GM23248 (cell line): ENCODE results near the gene ZDBF2. TPM values are rescaled to one million over a fixed set of nuclear protein-coding genes. Genes with fewer than 3 reads are reported as not detected.

Experiments
- DNase-seq: peaks from one replicate; pipeline ENCODE4 v3.0.0-alpha.2; 2015
- H2AFZ ChIP-seq: fragments of 200-600 bp; sonication (generic); 2 replicates; pipeline ENCODE4 v1.6.1; 2016; ENCODE audit warnings: antibody characterized with exemption
- H3F3A ChIP-seq: fragments of 200-600 bp; sonication (generic); 2 replicates; pipeline ENCODE4 v1.6.1; 2016; ENCODE audit warnings: mild to moderate bottlenecking, antibody characterized with exemption, mixed run types; ENCODE audit not compliant: insufficient read depth
- H3K27ac ChIP-seq: fragments of 200-600 bp; sonication (generic); 2 replicates; pipeline ENCODE4 v1.5.1; 2016; ENCODE audit warnings: mild to moderate bottlenecking
- H3K27me3 ChIP-seq: fragments of 200-600 bp; sonication (generic); replicated peaks from 2 replicates; pipeline ENCODE4 v1.6.1; 2016; ENCODE audit warnings: mild to moderate bottlenecking; ENCODE audit not compliant: insufficient read depth
- H3K36me3 ChIP-seq: fragments of 200-600 bp; sonication (generic); 2 replicates; pipeline ENCODE4 v1.6.1; 2016; ENCODE audit warnings: low read depth, mild to moderate bottlenecking
- H3K4me1 ChIP-seq: fragments of 200-600 bp; sonication (generic); 2 replicates; pipeline ENCODE4 v1.6.1; 2016; ENCODE audit warnings: mild to moderate bottlenecking; ENCODE audit not compliant: insufficient read depth
- H3K4me2 ChIP-seq: fragments of 200-600 bp; sonication (generic); one replicate; pipeline ENCODE4 v1.6.1; 2016; ENCODE audit warnings: mild to moderate bottlenecking; ENCODE audit not compliant: unreplicated experiment
- H3K4me3 ChIP-seq: fragments of 200-600 bp; sonication (generic); 2 replicates; pipeline ENCODE4 v1.5.1; 2016; ENCODE audit warnings: mild to moderate bottlenecking
- H3K79me2 ChIP-seq: fragments of 200-600 bp; sonication (generic); 2 replicates; pipeline ENCODE4 v1.6.1; 2016; ENCODE audit warnings: mild to moderate bottlenecking; ENCODE audit not compliant: insufficient read depth
- H3K9ac ChIP-seq: fragments of 200-600 bp; sonication (generic); 2 replicates; pipeline ENCODE4 v1.6.1; 2016; ENCODE audit warnings: mild to moderate bottlenecking
- H3K9me2 ChIP-seq: fragments of 200-600 bp; sonication (generic); 2 replicates; pipeline ENCODE4 v1.6.1; 2016; ENCODE audit warnings: mixed run types, mild to moderate bottlenecking, moderate library complexity; ENCODE audit not compliant: insufficient read depth
- H3K9me3 ChIP-seq: fragments of 200-600 bp; sonication (generic); one replicate; pipeline ENCODE4 v1.6.1; 2017; ENCODE audit warnings: low read depth
- H4K20me1 ChIP-seq: fragments of 200-600 bp; sonication (generic); 2 replicates; pipeline ENCODE4 v1.6.0; 2016; ENCODE audit not compliant: insufficient read depth
- EZH2 ChIP-seq: fragments of 200-600 bp; sonication (generic); IDR thresholded peaks from 2 replicates; pipeline ENCODE4 v1.6.1; 2018; ENCODE audit warnings: antibody characterized with exemption, mild to moderate bottlenecking; ENCODE audit not compliant: insufficient read depth, poor library complexity, severe bottlenecking
- EZH2phosphoT487 ChIP-seq: fragments of 200-600 bp; sonication (generic); IDR thresholded peaks from 2 replicates; pipeline ENCODE4 v1.6.1; 2018; ENCODE audit warnings: antibody characterized with exemption, moderate library complexity, mild to moderate bottlenecking, low read depth; ENCODE audit not compliant: insufficient read depth
- WGBS, 2 experiments: methylation state at CpG; one replicate each; pipeline ENCODE4 v1.1.6; 2015 to 2017; ENCODE audit warnings: low lambda C conversion rate in 2 of 2, low coverage in 1 of 2; ENCODE audit errors: missing lambda C conversion rate in 2 of 2; 5-methylcytosine and 5-hydroxymethylcytosine counted together
- in situ Hi-C: fragments of 300-500 bp; cut with MboI; formaldehyde crosslinking; loops from 2 replicates; pipeline ENCODE4 v1.15.0; 2020
- polyA plus RNA-seq: library from polyadenylated mRNA; unstranded; fragments of >200 nt; fragmentation: Nextera tagmentation; extraction: Ambion mirVana; gene quantifications from 2 replicates; pipeline ENCODE4 v1.2.1, GENCODE V29; 2016
- total RNA-seq: library from RNA; depleted of rRNA; stranded (reverse); fragments of >200 nt; shearing (Covaris generic); gene quantifications from 2 replicates; pipeline ENCODE4 v1.2.3, GENCODE V29; 2014

Gene ZDBF2
- total and polyA plus RNA-seq, 2 experiments from 2014 or later = 3.0 to 10.2 TPM

- in situ Hi-C loops = no loop called here
- peaks cover 27% of the 10 kb centered on the region for H3K79me2 ChIP-seq
- peak overlapping the region; percentile 78 for H2AFZ ChIP-seq
- peaks cover 39% of the 10 kb centered on the region for H3K27me3 ChIP-seq
- H3K9me2 ChIP-seq = no peaks in the 10 kb centered on the region
- WGBS, 2 experiments = 21% methylated on average over 6 of the region's 6 CpGs
- TF ChIP-seq EZH2phosphoT487 = no peak
- no peak for TF ChIP-seq EZH2
- H3K9me3 ChIP-seq = no peaks in the 10 kb centered on the region
- H3K27ac ChIP-seq = peak overlapping the region; percentile 66
- peak overlapping the region; percentile 78 for H3K4me3 ChIP-seq
- H3K4me2 ChIP-seq = peak overlapping the region; percentile 80
- no peaks in the 10 kb centered on the region for H3K36me3 ChIP-seq
- no peak for DNase-seq
- no peaks in the 10 kb centered on the region for H4K20me1 ChIP-seq
- 0 out of 2 replicates have a peak, but pooled peaks cover 8% of the 10 kb centered on the region for H3F3A ChIP-seq
- peak overlapping the region; percentile 87 for H3K9ac ChIP-seq
- H3K4me1 ChIP-seq = no peaks in the 10 kb centered on the region
Measured at GRCh38 chr2:206273905-206274304, 558 bp upstream of the ZDBF2 start.

- Histone ChIP-seq H3K4me3 (peak overlapping the region; percentile 78), H3K9me3 (no peaks in the 10 kb centered on the region), H3K27me3 (peaks cover 35% of the 10 kb centered on the region), H3K9me2 (no peaks in the 10 kb centered on the region), H4K20me1 (no peaks in the 10 kb centered on the region), H3K4me2 (peak overlapping the region; percentile 80), H3F3A (0 out of 2 replicates have a peak, but pooled peaks cover 8% of the 10 kb centered on the region), H3K27ac (peak overlapping the region; percentile 21; the same call in 1 of the 2 replicates), H3K79me2 (peaks cover 27% of the 10 kb centered on the region), H3K9ac (peak overlapping the region; percentile 87), H3K36me3 (no peaks in the 10 kb centered on the region), H2AFZ (peak overlapping the region; percentile 64), H3K4me1 (no peaks in the 10 kb centered on the region)
- in situ Hi-C loops = no loop called here
- no peak for TF ChIP-seq EZH2
- no peak for TF ChIP-seq EZH2phosphoT487
- WGBS, 2 experiments = 13 to 14% methylated on average over 23 of the region's 23 CpGs
- peak; percentile 53 for DNase-seq
Measured at GRCh38 chr2:206275312-206276055, 1.0 kb downstream of the ZDBF2 start.

GRCh38 chr2:206276169-206276942 is 1.9 kb downstream of the ZDBF2 start:
- peaks cover 27% of the 10 kb centered on the region for H3K79me2 ChIP-seq
- TF ChIP-seq EZH2 (no peak), EZH2phosphoT487 (no peak)
- peaks cover 30% of the 10 kb centered on the region for H3K27me3 ChIP-seq
- in situ Hi-C loops = no loop called here
- peak; percentile 21 for DNase-seq
- peak overlapping the region; percentile 87 for H3K9ac ChIP-seq
- H4K20me1 ChIP-seq = no peaks in the 10 kb centered on the region
- no peaks in the 10 kb centered on the region for H3K36me3 ChIP-seq
- 0 out of 2 replicates have a peak, but pooled peaks cover 8% of the 10 kb centered on the region for H3F3A ChIP-seq
- H3K9me3 ChIP-seq = no peaks in the 10 kb centered on the region
- H2AFZ ChIP-seq = peak overlapping the region; percentile 64; the same call in 1 of the 2 replicates
- WGBS, 2 experiments = 36 to 40% methylated on average over 12 of the region's 12 CpGs
- no peaks in the 10 kb centered on the region for H3K4me1 ChIP-seq
- H3K4me2 ChIP-seq = peak overlapping the region; percentile 80
- no peaks in the 10 kb centered on the region for H3K9me2 ChIP-seq
- no peak overlapping the region for H3K27ac ChIP-seq
- H3K4me3 ChIP-seq = peak overlapping the region; percentile 78

- Histone ChIP-seq H3K9me3 (no peaks in the 10 kb centered on the region), H3K36me3 (no peaks in the 10 kb centered on the region), H4K20me1 (no peaks in the 10 kb centered on the region), H3K27me3 (peaks cover 30% of the 10 kb centered on the region), H3K9ac (no peak overlapping the region), H3F3A (0 out of 2 replicates have a peak, but pooled peaks cover 8% of the 10 kb centered on the region), H3K4me3 (no peak overlapping the region), H3K9me2 (no peaks in the 10 kb centered on the region), H3K27ac (no peak overlapping the region), H2AFZ (no peak overlapping the region), H3K4me1 (no peaks in the 10 kb centered on the region), H3K79me2 (peaks cover 27% of the 10 kb centered on the region), H3K4me2 (no peak overlapping the region)
- WGBS, 2 experiments = 51 to 70% methylated on average over 3 of the region's 3 CpGs
- TF ChIP-seq EZH2 = no peak
- in situ Hi-C loops = no loop called here
- DNase-seq = no peak
Measured at GRCh38 chr2:206277503-206277902, 3.0 kb downstream of the ZDBF2 start.
